Heart left ventricle (tissue), 16 donors: Measurements from ENCODE around the gene TNS1. TPM values are rescaled to one million over a fixed set of nuclear protein-coding genes. Genes with fewer than 3 reads are reported as not detected.

ENCODE experiments used
- ATAC-seq, 4 donors: fragments of 200-7000 bp; cut with Tn5 transposase; one replicate each; pipeline ENCODE4 v1.9.1; 2020 to 2022; ENCODE audit warnings: moderate library complexity in 4 of 4, mild to moderate bottlenecking in 3 of 4, moderate number of reproducible peaks in 1 of 4
- DNase-seq, 5 donors: peaks; one replicate each; pipeline ENCODE4 v3.0.0-alpha.2; 2020
- H3K27ac ChIP-seq, 12 donors: fragments of 200-600 bp; sonication (generic) in 4 of 12; one replicate each; pipeline versions ENCODE4 v1.5.0 to v1.8.0; 2016 to 2022; ENCODE audit warnings: mild to moderate bottlenecking in 2 of 12
- H3K27me3 ChIP-seq, 9 donors: fragments of 200-600 bp; sonication (generic) in 2 of 9; one replicate each; pipeline versions ENCODE4 v1.5.1 to v1.8.0; 2016 to 2022; ENCODE audit warnings: mild to moderate bottlenecking in 3 of 9
- H3K36me3 ChIP-seq, 9 donors: fragments of 200-600 bp; sonication (generic) in 2 of 9; one replicate each; pipeline versions ENCODE4 v1.5.0 to v1.8.0; 2018 to 2022; ENCODE audit warnings: mild to moderate bottlenecking in 2 of 9
- H3K4me1 ChIP-seq, 12 donors: fragments of 200-600 bp; sonication (generic) in 4 of 12; one replicate each; pipeline versions ENCODE4 v1.5.0 to v1.8.0; 2016 to 2022; ENCODE audit warnings: mild to moderate bottlenecking in 3 of 12
- H3K4me3 ChIP-seq, 12 donors: fragments of 200-600 bp; sonication (generic) in 4 of 12; one replicate each; pipeline versions ENCODE4 v1.5.0 to v1.8.0; 2017 to 2022; ENCODE audit warnings: mild to moderate bottlenecking in 9 of 12, moderate library complexity in 4 of 12
- H3K9me3 ChIP-seq, 12 donors: fragments of 200-600 bp; sonication (generic) in 4 of 12; one replicate each; pipeline versions ENCODE4 v1.5.0 to v1.8.0; 2016 to 2022; ENCODE audit warnings: mild to moderate bottlenecking in 1 of 12
- POLR2A ChIP-seq, 2 donors: fragments of 450-650 bp; IDR thresholded peaks; one replicate each; pipeline ENCODE4 v1.6.1; 2017; ENCODE audit warnings: antibody characterized with exemption in 2 of 2, mild to moderate bottlenecking in 2 of 2, moderate library complexity in 2 of 2
- WGBS, 4 donors: extraction: QIAGEN DNeasy Blood & Tissue Kit in 2 of 4; methylation state at CpG; one replicate each; pipeline versions ENCODE4 v1.1.5 to v1.1.7; 2013 to 2018; 5-methylcytosine and 5-hydroxymethylcytosine counted together
- intact Hi-C, 10 donors: fragments of 100-400 bp; cut with DNase I; formaldehyde crosslinking; loops; one replicate each; pipeline versions ENCODE4 v1.11.1 to v1.14.2; 2022
- polyA plus RNA-seq, 2 donors: library from polyadenylated mRNA; stranded (reverse); fragments of 200-250 nt; gene quantifications; one replicate each; pipeline ENCODE4 v1.2.3, GENCODE V29; 2013
- total RNA-seq, 9 donors: library from RNA; depleted of rRNA in 2 of 9; stranded (reverse); fragments of >200 nt in 2 of 9; fragmentation: NEBNext Ultra II Directional in 3 of 9; extraction: Animal tissue kit (Norgen Biotek cat#: 25700) in 3 of 9; gene quantifications; one replicate each; pipeline versions ENCODE4 v1.1.0 to v1.2.4, GENCODE V29; 2016 to 2023
- TF ChIP-seq, protein P1 (sequence below), 12 donors: fragments of 200-600 bp; sonication (generic) in 4 of 12; IDR thresholded peaks; one replicate each; pipeline versions ENCODE4 v1.5.0 to v1.8.0; 2018 to 2022; ENCODE audit warnings: antibody characterized with exemption in 12 of 12, mild to moderate bottlenecking in 5 of 12
- donor health status: ischemic (EF 13 %, LVEDD 7.1; RV severe dilation, severe dysfunction).
- donor health status: healthy with polysubstance abuse.
- donor health status: DM: no; HTN: yes; CAD: no.
- donor health status: DM: no; HTN: no; CAD: no.
- donor health status: ischemic (EF 25% LVEDD 6.9; RV normal size, moderate dysfunction).
- donor health status: ischemic (EF 25% LVEDD 5.7; RV mildly dilated, moderate dysfunction).
- donor health status: healthy.
- donor health status: DM: yes; HTN: yes; CAD: no.
- donor health status: ischemic (EF 35%, LVEDD 5.7; RV mildly dilated, moderate dysfunction).
- donor health status: nonischemic (EF 11% LVEDD 7.7; RV severe dilation, severe dysfunction).
- donor health status: DM: yes; HTN: yes; CAD: no.
- donor health status: PGD.
- donor health status: ischemic (EF 29% LVEDD 5.4; RV normal size, mild dysfunction).
- donor health status: nonischemic (EF 23%, LVEDD 6.1; RV moderate dilation, normal function).

Gene TNS1
- total and polyA plus RNA-seq, 11 donors, result 243 to 899 (median 669) TPM

DNA sequence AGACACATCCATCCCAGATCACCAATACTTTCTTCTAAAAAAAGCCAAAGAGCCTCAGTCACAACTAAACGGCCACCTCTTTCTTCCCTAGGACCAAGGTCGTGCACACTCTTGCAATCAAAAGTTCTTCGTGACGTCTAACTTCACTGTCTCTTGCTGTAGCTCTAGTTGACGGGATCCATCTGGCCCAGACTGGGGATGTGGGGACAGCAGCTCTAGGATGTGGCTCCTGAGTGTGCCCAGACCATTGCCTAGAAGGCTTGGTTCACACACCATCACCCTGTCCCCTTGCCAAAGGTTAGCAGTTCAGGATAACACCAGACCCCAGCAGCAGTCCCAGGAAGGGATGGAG, 98.2 kb downstream of the TNS1 start:
- intact Hi-C loops, result loop anchor here in 8 of 10 donors (2.0 to 5.0 kb wide), 4 partner anchors 16 to 83 kb away; no protein-coding TSS in a partner anchor
- ATAC-seq, result no peak
- Histone ChIP-seq H3K27me3 (no peaks in the 10 kb centered on the region), H3K36me3 (peaks cover 0 to 43% (median 25%) of the 10 kb centered on the region in 9 donors), H3K4me1 (peaks cover 45 to 100% (median 100%) of the 10 kb centered on the region in 12 donors), H3K27ac (peak overlapping the region; percentile 85 to 99 (median 94)), H3K9me3 (no peaks in the 10 kb centered on the region), H3K4me3 (peak overlapping the region in 7 of 12 donors; percentile 10 to 38 (median 25))
- TF ChIP-seq POLR2A (IDR thresholded peaks at IDR 0.05), result no peak
- TF ChIP-seq, protein P1, sequence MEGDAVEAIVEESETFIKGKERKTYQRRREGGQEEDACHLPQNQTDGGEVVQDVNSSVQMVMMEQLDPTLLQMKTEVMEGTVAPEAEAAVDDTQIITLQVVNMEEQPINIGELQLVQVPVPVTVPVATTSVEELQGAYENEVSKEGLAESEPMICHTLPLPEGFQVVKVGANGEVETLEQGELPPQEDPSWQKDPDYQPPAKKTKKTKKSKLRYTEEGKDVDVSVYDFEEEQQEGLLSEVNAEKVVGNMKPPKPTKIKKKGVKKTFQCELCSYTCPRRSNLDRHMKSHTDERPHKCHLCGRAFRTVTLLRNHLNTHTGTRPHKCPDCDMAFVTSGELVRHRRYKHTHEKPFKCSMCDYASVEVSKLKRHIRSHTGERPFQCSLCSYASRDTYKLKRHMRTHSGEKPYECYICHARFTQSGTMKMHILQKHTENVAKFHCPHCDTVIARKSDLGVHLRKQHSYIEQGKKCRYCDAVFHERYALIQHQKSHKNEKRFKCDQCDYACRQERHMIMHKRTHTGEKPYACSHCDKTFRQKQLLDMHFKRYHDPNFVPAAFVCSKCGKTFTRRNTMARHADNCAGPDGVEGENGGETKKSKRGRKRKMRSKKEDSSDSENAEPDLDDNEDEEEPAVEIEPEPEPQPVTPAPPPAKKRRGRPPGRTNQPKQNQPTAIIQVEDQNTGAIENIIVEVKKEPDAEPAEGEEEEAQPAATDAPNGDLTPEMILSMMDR (IDR thresholded peaks at IDR 0.05), result no peak
- DNase-seq, result peak in 3 of 5 donors; percentile 23 to 58 (median 54)
- 18 to 36% (median 22%) methylated on average over 5 of the region's 5 CpGs for WGBS, 4 donors

DNA sequence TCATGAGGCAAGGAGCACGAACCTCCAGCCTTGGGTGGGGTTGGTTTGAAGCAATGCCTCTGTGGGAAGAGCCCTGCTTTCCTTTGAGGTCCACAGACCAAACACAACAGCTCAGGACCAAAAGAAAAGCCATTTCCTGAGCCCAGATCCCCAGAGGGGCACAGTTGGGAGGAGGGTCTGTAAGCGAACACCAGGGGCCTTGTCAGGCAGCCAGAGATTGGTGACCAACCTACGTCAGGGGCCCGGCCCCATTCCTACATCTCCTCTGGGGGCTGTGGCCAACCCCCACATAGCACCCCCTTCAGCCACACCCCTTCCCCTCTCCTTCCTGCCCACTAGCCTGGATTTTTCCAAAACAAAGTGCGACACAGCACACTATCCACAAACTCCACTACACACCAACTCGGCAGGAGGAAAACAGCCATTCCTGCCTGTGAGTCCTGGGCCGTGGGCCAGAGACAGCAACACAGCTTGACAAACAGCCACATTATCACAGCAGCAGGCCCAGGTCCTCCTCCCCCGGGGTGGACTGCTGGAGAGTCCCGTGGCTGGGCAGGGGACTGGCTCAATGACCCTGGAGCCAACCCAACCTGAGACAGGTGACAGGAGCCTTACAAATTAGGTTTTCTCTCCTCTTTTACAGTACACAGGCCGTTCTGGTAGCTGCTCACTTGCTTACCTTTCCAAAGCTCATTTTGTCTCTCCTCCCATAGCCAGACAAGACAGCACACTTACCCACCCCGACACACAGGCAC, 98.8 kb downstream of the TNS1 start:
- Histone ChIP-seq H3K4me1 (peaks cover 42 to 100% (median 100%) of the 10 kb centered on the region in 12 donors), H3K9me3 (no peaks in the 10 kb centered on the region), H3K4me3 (peak overlapping the region in 8 of 12 donors; percentile 5 to 38 (median 21)), H3K36me3 (peaks cover 0 to 48% (median 27%) of the 10 kb centered on the region in 9 donors), H3K27me3 (no peaks in the 10 kb centered on the region), H3K27ac (peak overlapping the region; percentile 85 to 99 (median 94))
- DNase-seq (peak; percentile 89 to 94 (median 90)), ATAC-seq (peak; percentile 47 to 71 (median 50))
- TF ChIP-seq POLR2A (IDR thresholded peaks at IDR 0.05), result peak in 1 of 2 donors; percentile 35
- TF ChIP-seq, protein P1 (IDR thresholded peaks at IDR 0.05), result no peak
- intact Hi-C loops, result loop anchor here in 8 of 10 donors (2.0 to 5.0 kb wide), 7 partner anchors 15 to 83 kb away; no protein-coding TSS in a partner anchor
- 4 to 11% (median 8%) methylated on average over 11 of the region's 11 CpGs for WGBS, 4 donors

DNA sequence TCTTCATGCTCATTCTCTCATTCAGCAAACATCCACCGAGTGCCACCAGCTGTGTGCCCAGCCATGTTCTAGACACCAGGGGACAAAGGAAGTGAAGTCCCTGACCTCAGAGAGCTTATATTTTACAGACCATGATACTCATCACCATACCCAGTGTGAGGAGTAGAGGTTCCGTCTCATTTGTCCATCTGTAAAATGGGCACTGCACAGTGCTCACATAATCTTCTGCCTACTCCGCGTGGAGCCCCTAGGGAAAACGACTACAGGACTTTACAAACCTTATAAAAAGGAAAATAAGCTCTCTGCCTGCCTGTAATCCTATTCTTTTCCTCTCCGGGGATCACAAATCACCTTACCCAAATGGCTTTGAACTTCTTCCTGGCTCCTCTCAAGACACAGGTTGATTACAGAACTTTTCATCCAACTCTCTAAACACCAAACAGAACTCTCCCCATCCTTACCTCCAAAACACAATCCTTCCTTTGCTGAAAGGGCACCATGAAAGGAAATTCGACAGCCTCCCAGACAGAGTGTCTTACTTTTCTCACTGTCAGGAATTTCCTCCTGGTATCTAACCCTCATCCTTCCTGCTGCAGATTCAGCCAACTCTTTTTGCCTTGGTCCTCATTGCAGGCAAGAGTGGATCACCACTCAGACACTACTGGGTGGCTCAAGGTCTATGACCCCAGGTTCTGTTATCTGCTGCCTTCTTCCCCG, 99.5 kb downstream of the TNS1 start:
- ATAC-seq, result no peak
- 43 to 56% (median 46%) methylated on average over 8 of the region's 8 CpGs for WGBS, 4 donors
- no peak for TF ChIP-seq POLR2A (IDR thresholded peaks at IDR 0.05)
- TF ChIP-seq, protein P1 (IDR thresholded peaks at IDR 0.05), result no peak
- peaks cover 0 to 56% (median 27%) of the 10 kb centered on the region in 9 donors for H3K36me3 ChIP-seq
- H3K27ac ChIP-seq, result peak overlapping the region; percentile 85 to 99 (median 94)
- peak overlapping the region in 6 of 12 donors; percentile 9 to 36 (median 16) for H3K4me3 ChIP-seq
- peaks cover 34 to 100% (median 100%) of the 10 kb centered on the region in 12 donors for H3K4me1 ChIP-seq
- H3K27me3 ChIP-seq, result no peaks in the 10 kb centered on the region
- intact Hi-C loops, result loop anchor here in 8 of 10 donors (2.0 to 5.0 kb wide), 6 partner anchors 14 to 84 kb away; no protein-coding TSS in a partner anchor
- DNase-seq, result no peak
- H3K9me3 ChIP-seq, result no peaks in the 10 kb centered on the region
